HG03460 (cell line): Measurements from ENCODE around the gene KIF3A.

Experiments used
- ATAC-seq: cut with Tn5 transposase; IDR thresholded peaks from one replicate; pipeline ENCODE4 v1.9.1; 2021; ENCODE audit not compliant: unreplicated experiment

The KIF3A gene

GRCh38 chr5:132736853-132737833, at the start of gene KIF3A:
Gene KIF3A, minus strand, starts transcription at chr5:132737546. Its CDS starts 127 bp downstream, at chr5:132737419.
- peak; percentile 87 for ATAC-seq

GRCh38 chr5:132787076-132787475, 49.7 kb upstream of the KIF3A start:
- no peak for ATAC-seq

- no peak for ATAC-seq
Observed at GRCh38 chr5:132785864-132786263, 48.5 kb upstream of the KIF3A start.

- no peak for ATAC-seq
Observed at GRCh38 chr5:132785365-132785764, 48.0 kb upstream of the KIF3A start.

- ATAC-seq, result no peak
Observed at GRCh38 chr5:132782101-132782500, 44.8 kb upstream of the KIF3A start.

- ATAC-seq, result no peak
Observed at GRCh38 chr5:132781029-132781428, 43.7 kb upstream of the KIF3A start.

- ATAC-seq, result no peak
Observed at GRCh38 chr5:132780577-132780976, 43.2 kb upstream of the KIF3A start.

GRCh38 chr5:132779961-132780360, 42.6 kb upstream of the KIF3A start:
- ATAC-seq, result no peak

- ATAC-seq, result no peak
Observed at GRCh38 chr5:132778856-132779255, 41.5 kb upstream of the KIF3A start.

- ATAC-seq, result no peak
Observed at GRCh38 chr5:132778129-132778528, 40.8 kb upstream of the KIF3A start.

- ATAC-seq, result peak; percentile 62
Observed at GRCh38 chr5:132777209-132778069, 40.1 kb upstream of the KIF3A start, which contains the start of gene SEPTIN8. Gene SEPTIN8, minus strand, starts transcription at chr5:132777239. Its CDS starts 102 bp downstream, at chr5:132777137.

GRCh38 chr5:132776938-132777208, 39.5 kb upstream of the KIF3A start:
- ATAC-seq, result no peak

- ATAC-seq, result peak; percentile 22
Observed at GRCh38 chr5:132776131-132776937, 39.0 kb upstream of the KIF3A start.

GRCh38 chr5:132775476-132775961, 38.2 kb upstream of the KIF3A start:
- ATAC-seq, result no peak

- ATAC-seq, result no peak
Observed at GRCh38 chr5:132774896-132775295, 37.5 kb upstream of the KIF3A start.

GRCh38 chr5:132774406-132774805, 37.1 kb upstream of the KIF3A start:
- no peak for ATAC-seq

- ATAC-seq, result no peak
Observed at GRCh38 chr5:132773601-132774355, 36.4 kb upstream of the KIF3A start.

- no peak for ATAC-seq
Observed at GRCh38 chr5:132773114-132773513, 35.8 kb upstream of the KIF3A start.

GRCh38 chr5:132772291-132773070, 35.1 kb upstream of the KIF3A start:
- ATAC-seq, result no peak
